ENCODE measurements around the gene PLEKHO2. TPM values are rescaled to one million over a fixed set of nuclear protein-coding genes. Genes with fewer than 3 reads are reported as not detected.

Gene PLEKHO2
- total RNA-seq, 1 donor from 2014 or later: 34.7 TPM

DNA sequence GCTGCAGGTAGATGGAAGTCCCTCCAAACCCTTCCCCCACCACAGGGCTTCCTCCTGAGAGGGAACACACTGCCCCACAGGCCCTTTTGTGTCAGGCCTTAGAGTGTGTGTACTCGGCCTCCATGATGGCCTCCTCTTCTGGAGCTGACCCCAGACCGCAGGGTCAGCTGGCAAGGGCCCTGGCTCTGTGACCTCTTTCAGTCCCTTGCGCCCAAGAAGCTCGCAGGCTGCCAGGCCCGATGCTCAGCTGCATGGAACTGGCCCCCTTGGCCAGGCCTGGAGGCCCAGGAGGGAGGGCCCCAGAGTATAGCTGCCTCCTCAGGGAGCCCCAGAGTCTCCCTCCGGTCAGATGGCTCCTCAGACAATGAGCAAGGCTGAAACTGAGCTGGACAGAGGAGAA lies 46.6 kb downstream of the PLEKHO2 start:
- intact Hi-C loops (cut with micrococcal nuclease): no loop called here

DNA sequence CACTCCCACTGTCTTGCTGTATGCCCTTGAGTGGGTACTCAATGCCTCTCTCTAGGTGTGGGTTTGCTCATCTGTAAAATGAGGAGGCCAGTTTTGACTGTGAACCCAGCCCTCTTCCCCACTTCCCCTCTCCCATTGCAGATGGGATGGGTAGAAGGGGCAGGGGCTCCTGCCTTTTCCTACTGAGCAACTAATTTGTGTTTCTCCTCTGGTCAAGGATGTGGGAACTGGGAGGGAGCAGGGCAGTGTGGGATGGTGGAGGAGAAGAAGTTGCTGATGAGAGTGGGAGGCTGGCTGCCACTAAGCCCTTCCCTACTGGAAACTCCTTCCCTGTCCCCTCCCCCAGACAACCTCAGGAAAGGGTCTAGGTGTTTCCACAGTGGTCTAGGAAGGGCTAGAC lies 49.8 kb downstream of the PLEKHO2 start:
- intact Hi-C loops (cut with micrococcal nuclease): loop anchor here (5.0 to 10.0 kb wide), 3 partner anchors 136 to 901 kb away; partner anchors contain the start of genes DENND4A and MTFMT

DNA sequence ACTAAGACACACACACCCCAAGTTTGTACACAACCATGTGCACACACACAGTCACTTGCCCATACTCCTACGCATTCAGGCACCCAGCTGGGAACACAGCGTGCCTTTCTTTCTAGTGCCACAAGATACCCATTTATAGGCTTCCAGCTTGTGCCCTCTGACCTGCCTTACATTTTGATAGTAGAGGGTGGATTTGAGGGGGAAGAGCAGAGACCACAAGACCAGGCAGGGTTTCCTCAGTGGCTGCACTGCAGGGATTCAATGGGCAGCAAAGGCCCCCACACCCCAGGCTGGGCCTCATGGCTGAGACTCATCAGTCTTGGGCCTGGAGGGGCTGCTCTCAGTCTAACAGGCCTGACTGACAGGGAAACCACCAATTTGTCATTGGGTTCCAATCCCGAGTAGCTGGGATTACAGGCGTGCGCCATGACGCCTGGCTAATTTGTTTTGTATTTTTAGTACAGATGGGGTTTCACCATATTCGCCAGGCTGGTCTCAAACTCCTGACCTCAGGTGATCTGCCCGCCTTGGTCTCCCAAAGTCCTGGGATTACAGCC lies 51.2 kb downstream of the PLEKHO2 start:
- intact Hi-C loops (cut with micrococcal nuclease): loop anchor here (1.0 to 10.0 kb wide), 5 partner anchors 9 to 899 kb away; partner anchors contain the start of genes DENND4A and MTFMT

DNA sequence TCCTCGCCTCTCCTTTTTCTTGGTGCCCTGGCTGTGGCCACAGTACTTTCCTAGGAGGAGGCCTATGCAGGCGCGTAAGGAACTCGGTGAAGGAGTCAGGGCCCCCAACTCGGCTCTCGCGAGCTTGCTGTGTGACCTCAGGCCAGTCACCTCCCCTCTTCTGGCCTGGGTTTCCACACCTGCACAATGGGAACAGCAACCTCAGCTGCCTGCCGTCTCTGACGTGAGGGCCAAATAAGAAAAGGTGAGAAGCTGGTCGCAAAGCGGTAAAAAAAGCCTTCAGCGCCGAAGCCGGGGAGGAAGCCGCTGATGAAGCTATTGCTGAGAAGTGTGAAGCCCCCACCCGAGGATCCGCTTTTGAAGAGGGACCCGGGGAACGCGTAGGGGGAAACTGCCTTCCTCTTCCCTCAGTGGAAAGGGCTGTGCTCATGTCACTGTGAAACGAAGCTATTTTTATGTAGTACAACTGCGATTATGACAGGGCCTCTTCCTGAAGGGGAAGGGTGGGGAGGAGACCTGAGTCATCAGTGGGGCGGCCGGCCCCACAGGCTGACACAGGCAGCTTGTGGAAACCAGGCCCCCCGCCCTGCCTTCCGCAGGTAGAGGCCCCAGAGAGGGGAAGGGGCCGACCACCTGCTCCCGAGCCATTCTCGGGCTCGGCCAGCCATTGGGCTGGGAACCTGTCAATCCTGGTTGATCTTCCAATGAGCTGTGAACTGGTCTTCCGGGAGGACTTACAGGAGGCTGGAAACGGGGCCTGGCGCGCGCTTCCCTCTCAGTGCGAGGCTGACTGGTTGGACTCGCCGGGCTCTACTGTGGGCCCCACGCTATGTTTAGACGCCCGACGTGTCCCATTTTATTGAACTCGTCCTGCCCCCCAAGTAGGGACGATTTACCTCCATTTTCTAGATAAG lies 52.0 kb downstream of the PLEKHO2 start:
- intact Hi-C loops (cut with micrococcal nuclease): loop anchor here (1.0 to 10.0 kb wide), 13 partner anchors 9 to 899 kb away; partner anchors contain the start of genes CSNK1G1, DENND4A, MTFMT and PARP16

DNA sequence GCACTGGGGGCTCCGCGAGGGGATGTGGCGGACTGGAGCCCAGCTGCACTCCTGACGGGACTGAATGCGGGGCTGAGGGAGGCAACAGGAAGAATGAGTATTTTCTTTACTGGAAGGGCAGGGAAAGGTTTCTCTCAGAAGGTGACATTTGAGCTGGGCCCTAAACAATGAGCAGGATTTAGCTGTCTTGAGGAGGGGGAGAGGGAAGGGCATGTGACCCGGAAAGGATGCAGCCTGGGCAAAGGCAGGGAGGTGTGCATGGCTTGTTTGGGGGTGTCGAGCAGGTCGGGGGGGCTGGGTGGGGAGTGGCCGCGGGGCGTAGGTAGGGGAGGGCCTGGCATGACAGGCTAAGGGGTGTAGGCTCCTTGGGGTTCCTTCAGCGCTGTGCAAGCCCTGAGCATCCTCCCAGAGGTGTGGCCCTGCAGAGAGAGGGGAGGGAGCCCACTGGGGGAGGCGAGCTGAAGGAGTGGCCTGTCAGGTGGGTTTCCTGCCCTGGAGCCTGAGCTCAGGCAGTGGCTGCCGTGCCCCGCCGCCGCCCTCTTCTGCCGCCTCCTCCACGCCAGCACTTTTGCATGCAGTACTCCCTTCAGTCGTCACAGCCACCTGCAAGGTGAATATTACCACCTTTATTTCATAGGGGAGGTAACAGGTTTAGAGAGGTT lies 52.8 kb downstream of the PLEKHO2 start:
- intact Hi-C loops (cut with micrococcal nuclease): loop anchor here (1.0 to 10.0 kb wide), 17 partner anchors 8 to 898 kb away; partner anchors contain the start of genes CLPX, CSNK1G1, DENND4A and MTFMT

DNA sequence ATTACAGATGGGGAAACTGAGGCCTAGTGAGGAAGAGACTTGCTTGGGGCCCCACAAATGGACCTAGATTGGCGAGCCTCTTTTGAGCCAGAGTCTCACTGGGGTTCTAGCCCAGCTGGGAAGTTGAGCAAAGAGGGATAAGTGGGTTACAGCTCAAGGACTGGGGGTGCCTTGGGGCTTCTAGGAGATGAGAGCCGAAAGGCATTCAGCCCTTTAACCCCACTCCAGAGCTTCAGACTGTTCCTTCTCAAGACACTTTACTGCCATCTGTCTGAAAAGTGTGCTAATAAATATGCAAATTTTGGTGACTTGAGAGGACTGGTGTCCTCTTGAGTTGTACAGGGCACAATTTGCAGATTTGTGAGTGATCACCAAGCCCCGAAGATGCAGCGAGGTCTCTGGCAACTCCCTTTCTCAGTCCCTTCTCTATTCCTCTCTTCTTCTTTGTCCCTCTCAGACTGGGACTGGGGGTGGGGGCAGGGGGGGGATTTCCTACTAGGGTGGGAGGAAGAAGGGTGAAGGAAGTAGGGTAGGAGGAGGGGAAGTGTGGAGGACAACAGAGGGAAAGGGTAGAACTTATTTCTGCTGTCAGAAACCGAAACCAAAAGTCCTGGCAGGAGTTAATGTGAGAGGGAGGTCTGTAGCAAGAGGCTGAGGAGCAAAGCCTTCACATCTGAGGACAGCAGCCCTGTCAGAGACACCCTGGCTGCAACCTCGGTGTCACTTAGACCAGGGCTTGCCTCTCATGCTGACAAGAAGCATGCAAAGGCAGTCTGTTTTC lies 53.8 kb downstream of the PLEKHO2 start:
- intact Hi-C loops (cut with micrococcal nuclease): loop anchor here (1.0 to 10.0 kb wide), 10 partner anchors 10 to 733 kb away; partner anchors contain the start of genes CLPX, CSNK1G1, PCLAF and PDCD7

DNA sequence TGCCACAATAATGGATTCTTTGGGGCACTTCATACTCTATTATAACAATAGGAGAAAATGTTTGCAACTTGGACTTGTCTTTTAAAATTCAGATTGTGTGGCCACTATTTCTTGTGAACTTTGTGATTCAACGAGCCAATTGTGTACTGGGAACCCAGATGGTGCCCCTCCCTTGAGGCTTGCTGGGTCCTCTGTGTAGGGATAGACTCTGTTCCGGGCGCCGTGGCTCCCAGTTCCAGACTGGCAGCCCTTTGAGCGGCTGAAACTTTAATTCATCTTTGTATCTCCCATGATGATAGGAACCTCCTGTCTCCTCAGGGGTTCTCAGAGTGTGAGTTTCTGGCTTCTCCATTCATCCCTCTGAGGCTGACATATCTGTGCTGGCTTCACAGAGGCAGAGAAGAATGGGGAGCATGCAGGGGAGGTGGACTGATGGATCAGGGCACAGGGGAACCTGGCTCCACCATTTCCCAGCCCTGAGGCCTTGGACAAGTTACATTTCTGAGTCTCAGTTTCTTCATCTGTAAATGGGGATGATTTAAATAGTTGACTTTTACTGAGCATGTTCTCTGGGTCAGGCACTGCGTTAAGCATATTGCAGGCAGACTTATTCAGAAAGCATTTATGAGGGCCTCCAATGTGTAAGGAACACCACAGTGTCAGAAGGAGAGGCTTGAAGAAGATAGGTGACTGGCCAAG lies 54.8 kb downstream of the PLEKHO2 start:
- intact Hi-C loops (cut with micrococcal nuclease): loop anchor here (5.0 to 10.0 kb wide), 2 partner anchors 236 to 652 kb away; partner anchors contain the start of gene PDCD7

DNA sequence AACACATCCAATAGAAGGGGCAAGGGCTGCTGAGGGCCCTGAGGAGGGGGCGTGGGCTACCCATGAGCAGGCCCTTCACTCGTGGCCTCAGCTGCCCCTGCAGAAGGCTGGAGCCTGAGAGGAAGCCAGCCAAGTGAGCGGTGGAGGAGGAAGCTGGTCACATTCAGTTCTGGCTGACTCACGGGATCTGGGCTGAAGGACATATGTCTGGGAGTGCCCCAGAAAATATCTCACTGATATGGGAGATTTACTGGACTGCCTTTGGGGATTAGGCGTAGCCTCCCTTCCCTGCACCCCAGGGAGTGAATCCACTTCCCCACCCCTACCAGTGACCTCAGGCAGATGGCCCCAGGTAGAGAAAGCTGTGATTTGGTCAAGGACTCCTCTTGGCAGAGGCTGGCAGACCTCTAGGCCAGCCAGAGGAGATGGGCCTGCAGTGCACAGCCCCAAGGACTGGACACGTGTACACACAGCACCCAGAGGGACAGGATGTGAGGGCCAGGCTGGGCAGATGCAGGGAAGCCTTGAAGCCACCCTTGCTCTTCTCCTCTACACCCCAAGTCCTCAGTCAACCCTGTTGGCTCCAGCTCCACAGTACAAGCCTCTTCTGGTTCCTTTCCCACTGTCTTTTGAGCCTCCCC lies 55.8 kb downstream of the PLEKHO2 start:
- intact Hi-C loops (cut with micrococcal nuclease): loop anchor here (5.0 to 10.0 kb wide), 2 partner anchors 235 to 653 kb away; partner anchors contain the start of gene PDCD7

DNA sequence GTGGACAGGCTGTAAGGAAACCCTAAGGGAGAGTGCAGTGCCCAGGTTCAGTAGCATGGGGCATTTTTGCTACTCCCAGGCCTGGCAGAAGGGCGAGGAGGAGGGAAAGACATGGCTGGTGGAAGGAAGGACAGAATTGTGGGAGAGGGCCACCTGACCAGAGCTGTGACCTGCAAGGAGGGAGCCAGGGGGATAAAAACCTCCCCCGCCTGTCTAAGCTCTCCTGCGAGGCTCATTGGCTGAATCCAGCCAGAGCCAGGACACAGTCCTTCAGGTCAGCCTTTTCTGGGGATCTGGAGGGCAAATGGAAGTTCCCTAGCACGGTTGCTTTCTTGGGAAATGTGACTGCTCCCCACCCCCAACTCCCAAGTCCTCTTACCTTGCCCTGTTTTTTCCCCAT lies 56.7 kb downstream of the PLEKHO2 start:
- intact Hi-C loops (cut with micrococcal nuclease): loop anchor here (5.0 to 10.0 kb wide), 2 partner anchors 234 to 654 kb away; partner anchors contain the start of gene PDCD7

DNA sequence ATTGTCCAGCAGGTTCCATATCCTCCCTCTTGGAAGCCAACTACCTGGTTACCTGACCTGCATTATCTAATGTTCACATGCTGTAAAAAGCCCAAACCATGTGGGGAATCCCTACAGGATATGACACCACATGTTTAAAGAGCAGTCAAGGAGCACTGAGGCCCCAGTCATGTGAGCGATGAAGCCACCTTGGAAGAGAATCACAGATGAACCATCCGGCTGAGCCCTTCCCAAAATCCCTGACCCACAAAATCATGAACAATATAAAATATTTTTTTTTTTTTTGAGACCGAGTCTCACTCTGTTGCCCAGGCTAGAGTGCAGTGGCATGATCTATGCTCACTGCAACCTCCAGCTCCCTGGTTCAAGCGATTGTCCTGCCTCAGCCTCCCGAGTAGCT lies 59.4 kb downstream of the PLEKHO2 start:
- intact Hi-C loops (cut with micrococcal nuclease): no loop called here

DNA sequence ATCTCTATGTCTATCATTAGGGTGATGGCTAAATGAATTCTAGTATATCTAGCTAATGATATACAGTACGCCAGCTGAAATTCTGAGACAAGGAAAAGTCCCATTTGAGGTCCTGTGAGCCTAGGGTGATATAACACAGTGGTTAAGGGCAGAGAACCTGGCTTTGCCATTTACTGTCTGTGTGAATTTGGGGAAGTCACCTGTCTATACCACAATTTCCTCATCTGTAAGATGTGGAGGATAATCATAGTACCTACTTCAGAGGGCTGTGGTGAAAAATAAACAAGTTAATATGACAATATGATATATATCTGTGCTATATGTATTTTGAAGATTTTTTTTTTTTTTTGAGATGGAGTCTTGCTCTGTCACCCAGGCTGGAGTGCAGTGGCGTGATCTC lies 60.2 kb downstream of the PLEKHO2 start:
- intact Hi-C loops (cut with micrococcal nuclease): loop anchor here (1.0 kb wide), 1 partner anchor 8 kb away; no protein-coding TSS in a partner anchor

DNA sequence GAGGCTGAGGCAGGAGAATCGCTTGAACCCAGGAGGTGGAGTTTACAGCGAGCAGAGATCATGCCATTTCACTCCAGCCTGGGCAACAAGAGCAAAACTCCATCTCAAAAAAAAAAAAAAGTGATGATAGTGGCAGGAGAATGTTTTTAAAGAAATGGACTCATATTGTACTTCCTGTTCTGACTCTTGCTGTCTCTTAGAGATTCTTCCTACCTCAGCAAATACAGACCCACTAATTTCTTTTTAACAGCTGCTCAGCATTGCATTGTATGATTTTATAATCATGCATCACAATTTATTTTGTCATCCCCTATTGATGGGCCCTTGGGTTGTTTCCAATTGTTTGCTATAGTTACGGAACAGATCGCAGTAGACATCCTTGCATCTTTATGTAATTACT lies 61.1 kb downstream of the PLEKHO2 start:
- intact Hi-C loops (cut with micrococcal nuclease): loop anchor here (1.0 kb wide), 1 partner anchor 9 kb away; no protein-coding TSS in a partner anchor

DNA sequence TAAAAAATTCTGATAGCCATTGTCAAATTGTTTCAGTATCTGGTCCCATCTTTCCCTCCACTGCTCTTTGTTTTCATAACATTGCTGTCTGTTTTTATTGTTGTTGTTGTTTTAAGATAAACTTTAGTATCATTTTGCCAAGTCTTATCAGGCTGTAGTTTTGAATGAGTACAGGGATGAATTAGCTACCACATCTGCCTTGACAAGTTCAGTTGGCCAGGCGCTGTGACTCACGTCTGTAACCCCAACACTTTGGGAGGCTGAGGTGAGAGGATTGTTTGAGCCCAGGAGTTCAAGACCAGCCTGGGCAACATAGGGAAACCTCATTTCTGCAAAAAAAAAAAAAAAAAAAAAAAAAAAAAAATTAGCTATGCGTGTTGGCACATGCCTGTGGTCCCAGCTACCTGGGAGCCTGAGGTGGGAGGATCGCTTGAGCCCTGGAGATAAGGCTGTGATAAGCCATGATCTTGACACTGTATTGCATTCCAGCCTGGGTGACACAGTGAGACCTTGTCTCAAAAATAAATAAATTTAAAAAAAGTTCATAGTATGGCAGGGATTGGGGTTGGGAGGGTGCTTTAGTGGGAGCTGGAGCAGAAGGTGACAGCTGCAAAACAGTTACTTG lies 61.7 kb downstream of the PLEKHO2 start:
- intact Hi-C loops (cut with micrococcal nuclease): no loop called here

DNA sequence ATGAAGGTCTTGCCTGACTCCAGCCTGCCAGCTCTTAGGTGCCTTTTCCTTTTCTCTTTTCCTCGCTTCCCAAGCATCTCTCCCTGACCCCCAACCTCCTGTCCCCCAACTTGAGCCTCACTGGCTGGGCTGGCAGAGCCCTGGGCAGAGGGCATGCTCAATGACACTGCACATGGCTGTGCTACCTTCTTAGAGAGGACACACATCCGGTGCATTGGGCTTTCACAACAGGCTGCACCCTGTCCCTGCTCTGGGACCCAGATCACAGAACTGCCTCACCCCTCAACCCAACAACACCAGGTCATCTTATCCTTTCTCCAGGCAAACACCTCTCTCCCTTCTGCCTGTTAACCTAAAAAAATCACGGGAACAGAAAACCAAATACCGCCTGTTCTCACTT lies 62.5 kb downstream of the PLEKHO2 start:
- intact Hi-C loops (cut with micrococcal nuclease): loop anchor here (2.0 kb wide), 1 partner anchor 217 kb away; no protein-coding TSS in a partner anchor

DNA sequence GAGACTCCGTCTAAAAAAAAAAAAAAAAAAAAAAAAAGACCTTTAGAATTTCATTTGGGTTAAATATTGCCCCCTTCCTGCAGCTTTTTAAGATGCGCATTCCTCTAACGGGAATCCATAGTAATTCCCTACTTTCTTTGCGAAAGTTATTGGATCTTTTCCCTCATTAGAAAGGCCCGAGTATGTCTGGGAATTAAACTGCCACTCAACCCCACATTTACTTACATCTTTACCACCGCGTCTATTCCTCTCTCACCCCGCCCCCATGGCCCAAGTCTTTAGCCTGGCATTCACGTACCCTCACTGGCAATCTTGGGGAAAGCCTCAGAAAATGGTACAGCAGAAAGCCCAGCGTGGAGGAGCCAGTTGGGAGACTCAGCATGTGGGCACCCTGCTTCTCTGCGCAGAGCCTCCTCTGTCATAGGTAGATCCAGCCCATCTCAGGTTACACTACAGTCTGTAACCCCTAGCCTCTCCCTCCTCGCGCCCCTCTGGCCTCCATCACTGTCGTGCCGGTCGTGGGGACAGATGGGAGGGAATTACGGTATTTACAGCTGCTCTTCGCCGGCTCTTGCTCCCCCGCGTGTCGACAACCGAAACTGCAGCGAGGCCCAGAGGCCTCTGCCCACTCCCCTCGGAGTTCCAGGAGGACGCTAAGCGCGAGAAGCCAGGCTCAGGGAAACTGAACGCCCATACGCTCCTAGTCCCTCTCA lies 63.6 kb downstream of the PLEKHO2 start:
- intact Hi-C loops (cut with micrococcal nuclease): loop anchor here (1.0 to 5.0 kb wide), 9 partner anchors 10 to 218 kb away; partner anchors contain the start of gene PIF1

DNA sequence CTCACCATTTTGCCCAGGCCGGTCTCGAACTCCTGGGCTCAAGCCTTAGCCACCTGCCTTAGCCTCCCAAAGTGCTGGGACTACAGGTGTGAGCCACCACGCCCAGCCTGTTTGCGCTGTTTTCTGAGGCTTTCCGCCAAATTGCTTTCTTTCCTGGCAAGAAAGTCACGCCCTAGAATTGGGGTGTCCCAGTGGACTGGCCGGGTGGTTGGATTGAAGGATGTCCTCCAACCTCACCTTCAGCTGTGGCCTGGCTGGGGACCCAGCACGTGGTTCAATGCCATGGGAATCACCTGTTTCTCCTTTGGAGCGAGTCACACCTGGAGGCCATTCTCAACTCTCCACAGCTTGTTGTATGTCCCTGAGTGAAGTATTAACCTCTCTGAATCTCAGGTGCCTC lies 64.2 kb downstream of the PLEKHO2 start:
- intact Hi-C loops (cut with micrococcal nuclease): loop anchor here (1.0 to 5.0 kb wide), 9 partner anchors 11 to 219 kb away; partner anchors contain the start of gene PIF1

DNA sequence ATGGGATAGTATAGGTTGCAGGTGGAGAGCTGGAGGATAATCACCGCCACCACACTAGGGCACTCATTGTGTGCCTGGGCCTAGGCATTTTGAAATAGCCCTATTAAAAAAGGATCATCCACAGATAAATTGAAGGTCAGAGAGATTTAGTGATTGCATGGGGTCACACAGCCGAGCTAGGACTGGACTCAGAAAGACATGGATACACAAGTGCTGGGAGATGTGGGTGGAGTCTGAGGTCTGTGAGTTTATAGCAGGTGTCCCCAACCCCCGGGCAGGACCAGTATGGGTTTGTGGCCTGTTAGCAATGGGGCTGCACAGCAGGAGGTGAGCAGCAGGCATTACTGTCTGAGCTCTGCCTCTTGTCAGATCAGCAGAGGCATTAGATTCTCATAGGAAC lies 64.7 kb downstream of the PLEKHO2 start:
- intact Hi-C loops (cut with micrococcal nuclease): loop anchor here (5.0 kb wide), 1 partner anchor 34 kb away; no protein-coding TSS in a partner anchor

DNA sequence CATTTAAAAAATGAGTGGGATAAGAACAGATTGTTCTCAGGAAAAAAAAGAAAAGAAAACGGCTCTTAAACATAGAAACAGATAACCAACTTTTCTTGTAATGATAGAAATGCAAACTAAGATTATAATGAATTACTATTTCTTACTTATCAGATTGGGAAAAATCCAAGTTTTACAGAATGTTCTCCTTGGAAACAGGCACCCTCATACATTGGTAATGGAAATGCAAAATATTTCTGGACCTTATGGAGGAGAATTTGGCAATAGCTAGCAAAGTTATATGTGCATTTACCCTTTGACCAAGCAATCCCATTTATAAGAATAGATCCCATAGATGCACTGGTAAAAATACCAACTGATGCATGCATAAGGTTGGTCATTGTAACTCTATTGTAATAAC lies 66.3 kb downstream of the PLEKHO2 start:
- intact Hi-C loops (cut with micrococcal nuclease): loop anchor here (5.0 kb wide), 1 partner anchor 36 kb away; no protein-coding TSS in a partner anchor
